B cell (primary cell): ENCODE measurements around the gene SGSH. TPM values are rescaled to one million over a fixed set of nuclear protein-coding genes. Genes with fewer than 3 reads are reported as not detected.

Experiments used
- ATAC-seq: fragments of 200-7000 bp; cut with Tn5 transposase; one replicate; pipeline ENCODE4 v1.10.0; 2021; ENCODE audit warnings: low read depth, mild to moderate bottlenecking, moderate number of reproducible peaks, moderate library complexity
- CTCF ChIA-PET: fragments of 350-600 bp; sonication (Branson Sonifier 250); formaldehyde crosslinking; loops from one replicate; lab custom pipeline; 2021; ENCODE audit warnings: antibody characterized with exemption, inconsistent platforms; lab: Charles Lee
- POLR2A ChIA-PET: fragments of 350-600 bp; sonication (Branson Sonifier 250); formaldehyde crosslinking; loops from one replicate; lab custom pipeline; 2021; ENCODE audit warnings: antibody characterized with exemption; lab: Charles Lee
- DNase-seq: peaks from one replicate; pipeline ENCODE4 v3.0.0; 2013
- H2AFZ ChIP-seq: 2 replicates; pipeline ENCODE4 v1.6.1; 2012; ENCODE audit warnings: mild to moderate bottlenecking, low read depth, low read length; ENCODE audit not compliant: insufficient read depth, poor library complexity, severe bottlenecking
- H3K27ac ChIP-seq, 2 donors: 1 replicate in 1 of 2; 2 replicates in 1 of 2; pipeline ENCODE4 v1.5.1; 2012 to 2013; ENCODE audit warnings: low read length in 2 of 2, mild to moderate bottlenecking in 2 of 2, moderate library complexity in 1 of 2
- H3K27me3 ChIP-seq, 4 experiments: fragments of 200-600 bp in 1 of 4; sonication (generic) in 1 of 4; replicated peaks in 1 of 4; 1 replicate in 2 of 4; 2 replicates in 2 of 4; pipeline versions ENCODE4 v1.6.1 to v1.7.0; 2013 to 2016; ENCODE audit warnings: low read length in 3 of 4, mild to moderate bottlenecking in 2 of 4, mixed read lengths in 1 of 4, moderate library complexity in 1 of 4; ENCODE audit not compliant: insufficient read depth in 4 of 4, control insufficient read depth in 3 of 4; ENCODE audit errors: control extremely low read depth in 1 of 4
- H3K36me3 ChIP-seq, 2 experiments: replicated peaks in 1 of 2; 1 replicate in 1 of 2; 2 replicates in 1 of 2; pipeline versions ENCODE4 v1.6.1 to v1.7.1; 2013; ENCODE audit warnings: low read length in 1 of 2; ENCODE audit not compliant: insufficient read depth in 2 of 2, control insufficient read depth in 1 of 2; ENCODE audit errors: control extremely low read depth in 1 of 2, extremely low read depth in 1 of 2
- H3K4me1 ChIP-seq, 2 donors: fragments of 200-600 bp in 1 of 2; sonication (generic) in 1 of 2; 1 replicate in 1 of 2; 2 replicates in 1 of 2; pipeline versions ENCODE4 v1.5.1 to v1.6.1; 2013 to 2017; ENCODE audit warnings: low read length in 2 of 2; ENCODE audit not compliant: control insufficient read depth in 2 of 2, insufficient read depth in 2 of 2
- H3K4me2 ChIP-seq: replicated peaks from 2 replicates; pipeline ENCODE3; 2012; ENCODE audit warnings: mild to moderate bottlenecking, low read depth, low read length; ENCODE audit not compliant: poor library complexity, severe bottlenecking
- H3K4me3 ChIP-seq, 5 experiments: fragments of 200-600 bp in 1 of 5; sonication (generic) in 1 of 5; 1 replicate in 3 of 5; 2 replicates in 2 of 5; pipeline versions ENCODE4 v1.5.1 to v1.7.0; 2011 to 2016; ENCODE audit warnings: low read length in 4 of 5, mild to moderate bottlenecking in 4 of 5, low read depth in 2 of 5, control low read depth in 1 of 5, moderate library complexity in 1 of 5; ENCODE audit not compliant: insufficient read depth in 1 of 5; ENCODE audit errors: control extremely low read depth in 1 of 5, extremely low read depth in 1 of 5
- H3K79me2 ChIP-seq: fragments of 200-600 bp; sonication (generic); one replicate; pipeline ENCODE4 v1.6.0; 2016; ENCODE audit warnings: low read length; ENCODE audit not compliant: control insufficient read depth, insufficient read depth
- H3K9ac ChIP-seq: fragments of 200-600 bp; sonication (generic); 2 replicates; pipeline ENCODE4 v1.6.1; 2017; ENCODE audit warnings: mild to moderate bottlenecking, low read length, moderate library complexity
- H3K9me3 ChIP-seq, 3 donors: one replicate each; pipeline versions ENCODE4 v1.6.1 to v1.7.1; 2013; ENCODE audit warnings: low read length in 2 of 3; ENCODE audit not compliant: control insufficient read depth in 2 of 3, insufficient read depth in 1 of 3; ENCODE audit errors: control extremely low read depth in 1 of 3
- H4K20me1 ChIP-seq: 2 replicates; pipeline ENCODE4 v1.6.0; 2012; ENCODE audit warnings: mild to moderate bottlenecking, low read length; ENCODE audit not compliant: insufficient read depth, control insufficient read depth, poor library complexity, severe bottlenecking
- H3K27ac Mint-ChIP-seq: one replicate; pipeline ENCODE4 v1.8.0; 2021; ENCODE audit warnings: mixed read lengths
- H3K27me3 Mint-ChIP-seq: one replicate; pipeline ENCODE4 v1.8.0; 2021; ENCODE audit warnings: mixed read lengths
- H3K4me1 Mint-ChIP-seq: one replicate; pipeline ENCODE4 v1.8.0; 2021; ENCODE audit warnings: mixed read lengths
- H3K4me3 Mint-ChIP-seq: one replicate; pipeline ENCODE4 v1.8.0; 2021; ENCODE audit warnings: mixed read lengths
- H3K9me3 Mint-ChIP-seq: one replicate; pipeline ENCODE4 v1.8.0; 2022; ENCODE audit warnings: mixed read lengths; ENCODE audit not compliant: insufficient read depth
- EZH2 ChIP-seq: IDR thresholded peaks from 2 replicates; pipeline ENCODE4 v1.6.1; 2012; ENCODE audit warnings: borderline replicate concordance, low read depth, mild to moderate bottlenecking, moderate library complexity, low read length; ENCODE audit not compliant: insufficient read depth, poor library complexity, severe bottlenecking
- WGBS: methylation state at CpG from one replicate; pipeline ENCODE4 v1.1.5; 2013; ENCODE audit warnings: missing lambda C conversion rate; ENCODE audit not compliant: insufficient coverage; 5-methylcytosine and 5-hydroxymethylcytosine counted together
- intact Hi-C: fragments of 100-400 bp; cut with micrococcal nuclease; formaldehyde crosslinking; loops from one replicate; pipeline ENCODE4 v1.10.0; 2022
- polyA plus RNA-seq: library from polyadenylated mRNA; depleted of rRNA; stranded (reverse); fragments of >200 nt; gene quantifications from 2 replicates; pipeline ENCODE4 v1.2.3, GENCODE V29; 2012
- total RNA-seq, 2 donors: library from RNA; stranded (reverse); fragments of 120-200 nt in 1 of 2; gene quantifications; 1 replicate in 1 of 2; 2 replicates in 1 of 2; pipeline versions ENCODE4 v1.2.3 to v1.2.4, GENCODE V29; 2013 to 2022
- TF ChIP-seq, protein P1 (sequence below): fragments of 200-600 bp; IDR thresholded peaks from one replicate; pipeline ENCODE4 v1.8.0; 2022; ENCODE audit warnings: antibody characterized with exemption, mild to moderate bottlenecking

Gene SGSH
- total and polyA plus RNA-seq, 2 donors (not counting 1 experiment from before 2014, with no cell fraction given) = 44.5 to 83.7 TPM

DNA sequence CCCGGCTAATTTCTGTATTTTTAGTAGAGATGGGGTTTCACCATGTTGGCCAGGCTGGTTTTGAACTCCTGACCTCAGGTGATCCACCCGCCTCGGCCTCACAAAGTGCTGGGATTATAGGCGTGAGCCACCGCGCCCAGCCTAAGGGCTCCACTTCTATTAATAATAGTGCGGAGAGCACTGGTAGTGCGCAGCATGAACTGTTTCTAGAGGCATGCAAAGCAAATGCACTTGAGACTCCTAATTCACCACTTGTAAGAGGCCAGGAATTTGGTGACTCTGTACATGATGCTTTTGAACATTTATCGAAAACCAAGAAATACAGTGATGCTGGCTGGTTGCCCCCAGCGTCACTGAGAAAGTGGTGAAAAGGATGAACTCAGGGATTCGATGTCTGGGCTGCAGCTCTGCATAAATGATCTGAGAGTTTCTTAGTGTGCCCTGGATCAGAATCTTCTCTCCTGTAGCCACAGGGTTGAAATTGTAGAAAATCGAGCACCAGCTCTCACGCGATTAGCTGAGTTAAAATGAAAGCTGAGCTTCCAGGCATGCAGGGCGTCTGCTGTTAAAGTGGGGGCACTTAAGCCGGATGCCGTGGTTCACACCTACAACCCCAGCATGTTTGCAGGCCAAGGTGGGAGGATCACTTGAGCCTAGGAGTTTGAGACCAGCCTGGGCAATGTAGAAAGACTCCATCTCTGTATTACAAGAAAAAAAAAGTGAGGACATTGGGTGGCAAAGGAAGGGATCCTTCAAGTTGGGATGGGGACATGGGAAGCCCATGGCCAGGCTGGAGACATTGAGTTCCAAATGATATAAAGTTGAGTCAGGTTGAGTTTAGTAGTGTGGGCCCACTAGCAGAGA, 45.3 kb upstream of the SGSH start:
- Histone ChIP-seq H4K20me1 (peaks cover 73% of the 10 kb centered on the region), H3K4me2 (peak overlapping the region; percentile 92), H3K4me3 (peak overlapping the region in 1 of 5 experiments; percentile 15), H3K36me3 (peaks cover 3 to 41% of the 10 kb centered on the region in 2 experiments), H3K79me2 (peaks cover 83% of the 10 kb centered on the region), H3K4me1 (peaks cover 32 to 49% of the 10 kb centered on the region in 2 donors), H3K27me3 (no peaks in the 10 kb centered on the region), H2AFZ (no peak overlapping the region), H3K9ac (peak overlapping the region; percentile 20), H3K9me3 (no peaks in the 10 kb centered on the region), H3K27ac (peak overlapping the region; percentile 34 to 64)
- H3K4me3 Mint-ChIP-seq = peak overlapping the region; percentile 97
- TF ChIP-seq EZH2 = no peak
- TF ChIP-seq, protein P1, sequence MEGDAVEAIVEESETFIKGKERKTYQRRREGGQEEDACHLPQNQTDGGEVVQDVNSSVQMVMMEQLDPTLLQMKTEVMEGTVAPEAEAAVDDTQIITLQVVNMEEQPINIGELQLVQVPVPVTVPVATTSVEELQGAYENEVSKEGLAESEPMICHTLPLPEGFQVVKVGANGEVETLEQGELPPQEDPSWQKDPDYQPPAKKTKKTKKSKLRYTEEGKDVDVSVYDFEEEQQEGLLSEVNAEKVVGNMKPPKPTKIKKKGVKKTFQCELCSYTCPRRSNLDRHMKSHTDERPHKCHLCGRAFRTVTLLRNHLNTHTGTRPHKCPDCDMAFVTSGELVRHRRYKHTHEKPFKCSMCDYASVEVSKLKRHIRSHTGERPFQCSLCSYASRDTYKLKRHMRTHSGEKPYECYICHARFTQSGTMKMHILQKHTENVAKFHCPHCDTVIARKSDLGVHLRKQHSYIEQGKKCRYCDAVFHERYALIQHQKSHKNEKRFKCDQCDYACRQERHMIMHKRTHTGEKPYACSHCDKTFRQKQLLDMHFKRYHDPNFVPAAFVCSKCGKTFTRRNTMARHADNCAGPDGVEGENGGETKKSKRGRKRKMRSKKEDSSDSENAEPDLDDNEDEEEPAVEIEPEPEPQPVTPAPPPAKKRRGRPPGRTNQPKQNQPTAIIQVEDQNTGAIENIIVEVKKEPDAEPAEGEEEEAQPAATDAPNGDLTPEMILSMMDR = no peak
- DNase-seq = no peak
- 87% methylated on average over 11 of the region's 17 CpGs for WGBS
- H3K4me1 Mint-ChIP-seq = peaks cover 46% of the 10 kb centered on the region
- ChIA-PET POLR2A (interaction anchor here (0.7 kb wide), 2 partner anchors 165 to 239 kb away, joined by 3 to 7 read pairs; no protein-coding TSS in a partner anchor), CTCF (interaction anchor here (0.6 to 1.4 kb wide), 2 partner anchors 47 to 70 kb away, joined by 3 to 6 read pairs; no protein-coding TSS in a partner anchor)
- no peaks in the 10 kb centered on the region for H3K27me3 Mint-ChIP-seq
- no peak for ATAC-seq
- peak overlapping the region; percentile 95 for H3K27ac Mint-ChIP-seq
- intact Hi-C loops = no loop called here
- no peaks in the 10 kb centered on the region for H3K9me3 Mint-ChIP-seq
